HG03039 (cell line): ENCODE data around the gene CLNK.
"Not testable (repeated sequence)": the region's sequence is repeated elsewhere in the genome, so short reads cannot be mapped to it uniquely, and the experiment has no call there.

Source experiments
- ATAC-seq: cut with Tn5 transposase; IDR thresholded peaks from one replicate; pipeline ENCODE4 v1.9.1; 2021; ENCODE audit warnings: mild to moderate bottlenecking, moderate library complexity; ENCODE audit not compliant: unreplicated experiment

The CLNK gene

GRCh38 chr4:10614926-10615325, 69.6 kb downstream of the CLNK start:
- ATAC-seq, result not testable (repeated sequence)

- ATAC-seq, result no peak
These were observed 70.6 kb downstream of the CLNK start for GRCh38 chr4:10613926-10614478.

DNA sequence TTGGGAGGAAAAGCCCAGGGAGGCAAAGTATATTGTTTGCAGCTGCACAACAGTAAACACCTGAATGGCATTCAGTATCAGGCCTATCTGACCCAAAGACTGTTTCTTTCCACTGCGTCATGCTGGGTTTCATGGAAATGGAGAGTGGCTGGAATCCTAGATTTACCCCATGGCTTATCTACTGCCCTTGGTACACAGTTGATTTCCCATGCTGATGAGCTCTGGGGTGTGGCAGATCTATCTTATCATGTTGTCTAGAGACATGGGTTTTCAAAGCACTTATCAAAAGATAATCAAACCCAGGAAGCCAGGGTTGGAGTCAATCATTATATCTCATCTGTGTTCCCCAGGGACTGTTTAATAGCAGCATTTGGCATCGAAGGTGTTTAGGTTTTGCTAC, 72.1 kb downstream of the CLNK start:
- ATAC-seq, result no peak

DNA sequence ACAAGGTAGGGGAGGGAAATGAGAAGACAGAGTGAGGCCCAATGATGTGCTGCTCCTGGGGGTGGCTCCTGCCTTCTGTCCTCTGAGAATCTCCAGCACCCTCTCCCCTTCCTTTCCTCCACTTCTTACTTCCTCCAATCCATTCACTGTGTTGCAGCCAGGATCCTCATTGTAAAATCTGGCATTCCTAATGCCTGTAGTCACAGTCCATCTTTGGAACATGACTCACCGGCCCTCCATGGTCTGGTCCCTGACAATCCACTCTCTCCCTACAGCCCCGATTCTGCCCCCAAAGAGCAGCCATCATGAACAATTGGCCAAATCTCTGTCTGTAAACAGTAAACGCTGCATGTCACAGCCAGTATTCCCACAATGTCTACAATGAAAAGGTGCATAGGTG, 72.9 kb downstream of the CLNK start:
- ATAC-seq, result no peak

GRCh38 chr4:10608501-10609219, 75.9 kb downstream of the CLNK start:
- ATAC-seq, result no peak

GRCh38 chr4:10607206-10607605, 77.4 kb downstream of the CLNK start:
- ATAC-seq, result no peak

DNA sequence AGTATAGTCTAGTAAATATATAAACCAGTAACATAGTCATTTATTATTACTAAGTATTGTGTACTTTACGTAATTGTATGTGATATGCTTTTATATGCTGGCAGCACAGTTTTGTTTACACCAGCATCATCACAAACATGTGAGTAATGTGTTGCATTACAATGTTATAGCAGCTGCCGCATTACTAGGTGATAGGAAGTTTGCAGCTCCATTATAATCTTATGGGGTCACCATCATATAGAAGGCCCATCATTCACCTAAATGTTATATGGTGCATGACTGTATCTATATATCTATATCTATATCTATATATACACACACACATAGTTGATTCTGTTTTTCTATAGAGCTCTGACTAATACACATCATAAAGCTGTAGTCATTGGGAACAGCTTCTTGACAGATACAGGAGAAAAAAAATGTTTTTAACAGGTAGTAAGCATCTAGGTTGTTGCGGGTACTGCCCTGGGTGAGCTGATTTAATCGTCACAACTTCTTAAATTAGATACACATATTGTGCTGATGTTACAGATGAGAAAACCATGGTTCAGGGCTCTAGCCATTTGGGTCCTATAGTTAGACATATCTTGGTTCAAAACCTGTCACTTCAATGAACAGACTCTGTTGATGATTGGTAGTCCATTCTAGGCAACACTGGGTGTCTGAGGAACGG, 77.9 kb downstream of the CLNK start:
- no peak for ATAC-seq

GRCh38 chr4:10605746-10606482, 78.7 kb downstream of the CLNK start:
- no peak for ATAC-seq

- no peak for ATAC-seq
These were observed 79.5 kb downstream of the CLNK start for GRCh38 chr4:10605031-10605430.

DNA sequence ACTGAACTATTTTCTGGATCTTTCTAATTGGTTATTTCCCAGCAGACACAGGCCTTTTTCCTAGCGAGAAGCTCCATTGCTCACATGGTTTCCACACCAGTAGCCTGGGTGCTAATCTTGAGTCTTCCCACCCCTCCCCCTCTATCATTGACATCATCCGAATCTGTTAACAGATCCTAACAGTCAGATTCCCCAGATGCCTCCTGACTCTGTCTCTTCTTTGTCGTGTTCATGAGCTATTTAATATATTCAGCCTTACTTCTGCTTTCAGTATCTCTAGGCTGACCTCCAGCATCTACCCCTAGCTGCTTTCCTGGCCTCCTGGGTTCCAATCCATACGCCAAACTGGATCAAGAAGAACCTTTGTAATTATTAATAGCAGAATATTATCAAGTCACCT, 85.0 kb downstream of the CLNK start:
- ATAC-seq, result no peak

- ATAC-seq, result no peak
These were observed 85.7 kb downstream of the CLNK start for GRCh38 chr4:10598829-10599228.

DNA sequence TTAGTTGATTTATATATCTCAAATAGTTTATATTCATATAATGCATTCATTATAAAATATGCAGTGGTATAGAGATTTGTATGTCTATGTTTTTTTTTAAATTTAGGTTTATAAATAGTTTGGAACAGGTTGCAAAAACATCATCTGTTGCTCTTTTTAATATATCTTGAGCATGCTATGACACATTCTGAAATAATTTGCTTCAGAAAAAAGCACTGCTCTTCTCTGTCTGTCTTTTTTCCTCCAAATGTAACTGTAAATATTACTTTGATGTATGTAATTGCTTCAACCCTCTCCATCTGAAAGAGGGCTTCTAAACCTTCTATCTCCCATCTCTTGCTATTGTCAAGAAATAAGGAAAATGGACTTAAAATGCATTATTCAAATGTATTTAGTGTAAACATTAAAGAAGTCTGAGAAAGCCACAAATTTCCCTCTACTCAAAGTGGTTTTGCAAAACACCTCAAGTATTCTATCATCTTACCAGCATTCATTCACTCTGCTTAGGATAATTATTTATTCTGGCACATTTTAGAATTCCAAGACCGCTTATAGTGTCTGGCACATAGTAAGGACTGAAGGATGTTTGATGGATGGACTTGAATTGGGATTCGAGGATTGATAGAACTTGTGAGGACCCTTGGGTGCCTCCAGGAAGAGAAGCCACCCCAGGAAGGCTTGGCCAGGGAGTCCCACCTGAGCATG, 87.8 kb downstream of the CLNK start:
- no peak for ATAC-seq

DNA sequence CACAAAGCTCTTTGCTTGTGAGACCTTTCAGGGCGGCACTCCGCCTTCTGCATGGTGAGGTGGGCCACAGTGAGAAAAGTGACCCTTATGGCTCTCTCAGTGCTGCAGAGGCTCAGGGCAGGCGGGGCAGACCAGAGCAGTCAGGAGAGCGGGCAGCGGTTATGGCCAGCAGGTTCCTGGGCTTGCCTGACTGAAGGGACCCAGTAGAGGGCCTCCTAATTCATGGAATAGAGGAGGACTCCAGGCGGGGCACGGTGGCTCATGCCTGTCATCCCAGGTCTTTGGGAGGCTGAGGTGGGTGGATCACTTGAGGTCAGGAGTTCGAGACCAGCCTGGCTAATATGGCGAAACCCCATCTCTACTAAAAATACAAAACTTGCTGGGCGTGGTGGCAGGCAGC, 91.4 kb downstream of the CLNK start:
- ATAC-seq, result no peak

DNA sequence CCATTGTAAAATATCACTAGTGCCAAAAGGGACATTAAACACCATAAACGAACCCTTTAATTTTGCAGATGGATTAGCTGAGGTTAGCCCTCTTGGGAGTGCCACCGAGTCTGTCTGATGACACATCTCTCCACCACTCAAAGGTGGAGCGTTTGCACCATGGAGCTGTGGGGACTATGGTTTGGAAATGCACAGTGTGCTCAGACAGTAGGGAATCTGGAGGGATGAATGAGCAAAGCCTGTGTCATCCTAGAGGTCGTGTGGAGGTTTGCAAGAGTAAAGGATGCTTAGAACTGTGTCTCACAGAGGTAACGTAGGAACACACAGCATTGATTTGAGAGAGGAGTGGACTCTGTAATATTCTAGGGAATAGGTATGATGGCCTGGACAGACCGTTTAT, 93.7 kb downstream of the CLNK start:
- no peak for ATAC-seq

DNA sequence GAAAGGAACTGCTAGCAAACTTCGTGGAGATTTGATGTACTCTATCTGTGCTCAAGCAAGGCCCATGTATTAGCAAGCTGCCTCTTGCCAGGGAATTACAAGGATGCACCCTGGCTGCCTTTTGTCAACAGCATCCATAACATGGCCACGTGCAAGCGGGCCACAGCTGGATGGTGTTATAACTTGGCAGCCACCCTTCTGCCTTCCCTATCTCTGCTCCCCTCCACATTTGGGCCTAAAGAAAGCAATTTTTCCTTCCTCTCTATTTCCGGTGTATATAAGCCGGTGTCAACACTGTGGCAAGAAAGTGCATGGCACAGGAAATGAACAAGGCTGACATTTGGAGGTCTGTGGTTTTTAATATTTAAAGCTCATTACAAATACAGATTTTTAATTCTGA, 94.8 kb downstream of the CLNK start:
- ATAC-seq, result no peak

DNA sequence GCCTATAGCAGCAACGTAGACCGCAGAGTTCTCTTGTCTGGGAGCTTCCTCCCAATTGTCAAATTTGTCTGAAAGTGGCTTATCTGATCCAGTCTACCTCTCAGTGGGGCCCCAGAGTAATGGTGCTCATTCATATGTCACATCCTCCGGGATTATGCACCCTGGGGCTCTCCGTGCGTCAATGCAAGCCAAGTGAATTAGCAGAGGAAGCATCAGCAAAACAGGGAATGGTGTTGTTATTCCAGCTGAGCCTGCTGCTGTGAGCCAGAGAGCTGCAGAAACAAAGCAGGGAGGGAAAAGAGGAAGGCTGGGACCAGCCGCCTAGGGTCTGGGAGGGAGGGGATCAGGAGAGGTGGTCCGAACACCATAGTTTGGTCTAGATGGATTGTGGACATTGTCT, 95.2 kb downstream of the CLNK start:
- ATAC-seq, result no peak

GRCh38 chr4:10587697-10588096, 96.9 kb downstream of the CLNK start:
- no peak for ATAC-seq

- no peak for ATAC-seq
These were observed 97.3 kb downstream of the CLNK start for GRCh38 chr4:10587296-10587695.

DNA sequence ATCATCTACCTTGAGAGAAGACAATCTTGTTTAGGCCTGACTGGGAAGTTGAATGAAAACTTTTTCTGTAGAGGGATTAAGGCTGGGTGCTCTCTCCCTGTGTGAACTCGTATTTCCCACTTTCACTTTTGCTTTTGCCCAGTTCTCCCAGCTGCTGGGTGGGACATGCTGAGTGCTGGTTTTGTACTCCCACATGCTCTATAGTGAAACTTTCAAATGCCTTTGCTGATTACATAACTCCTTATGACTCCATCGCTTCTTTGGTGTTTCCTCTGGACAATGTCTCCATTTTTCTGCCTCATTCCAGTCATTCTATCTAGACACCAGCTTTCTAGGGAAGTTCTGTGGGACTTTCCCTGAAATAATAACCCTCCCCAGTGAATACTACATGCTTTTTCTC, 100.5 kb downstream of the CLNK start:
- peak; percentile 58 for ATAC-seq

DNA sequence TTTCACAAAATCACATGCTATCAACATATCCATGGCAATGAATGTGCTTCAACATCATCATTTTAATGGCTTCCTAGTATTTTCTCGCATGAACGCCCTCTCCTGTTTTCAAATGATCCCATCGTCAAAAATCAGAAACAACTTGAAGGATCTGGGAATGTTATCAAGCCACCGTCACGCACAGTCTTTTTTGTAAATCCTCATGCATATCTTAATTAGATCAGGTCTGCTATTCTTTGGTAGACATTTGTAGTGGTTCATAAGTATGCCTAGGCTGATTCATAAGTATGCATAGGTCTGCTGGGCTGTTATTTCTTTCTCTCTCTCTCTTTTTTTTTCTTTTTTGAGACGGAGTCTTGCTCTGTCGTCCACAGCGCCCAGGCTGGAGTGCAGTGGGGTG, 101.6 kb downstream of the CLNK start:
- ATAC-seq, result no peak

DNA sequence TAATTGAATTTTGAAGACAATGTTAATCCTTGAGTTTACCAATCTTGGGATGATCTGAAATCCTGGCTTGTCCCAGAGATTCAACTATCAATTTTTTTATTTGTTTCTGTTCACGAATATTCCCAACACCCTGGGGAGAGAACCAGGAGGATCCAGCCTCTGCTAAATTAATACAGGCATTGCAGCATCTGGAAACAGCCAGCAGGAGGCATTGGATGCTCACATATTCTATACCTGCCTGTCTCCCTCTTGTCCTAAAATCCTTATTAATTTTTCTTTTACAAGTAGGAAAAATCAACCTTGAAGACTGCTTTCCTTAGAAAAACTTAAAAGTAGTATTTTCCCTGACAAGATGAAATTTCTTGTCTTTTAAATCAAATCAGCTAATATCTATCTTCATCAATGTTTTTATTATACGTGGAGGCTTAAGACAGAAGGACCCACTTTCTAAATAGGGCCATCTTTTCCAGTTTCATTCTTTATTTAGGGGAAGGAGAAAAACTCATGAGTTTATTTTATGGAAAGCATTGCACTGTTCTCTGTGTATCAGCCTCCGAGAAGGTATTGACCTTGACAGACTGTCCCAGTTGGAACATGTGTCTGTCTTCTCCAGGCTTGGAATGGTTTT, 102.4 kb downstream of the CLNK start:
- ATAC-seq, result no peak
